ENCODE measurements around the gene JAZF1. TPM values are rescaled to one million over a fixed set of nuclear protein-coding genes. Genes with fewer than 3 reads are reported as not detected.
A peak's percentile ranks its signal among the peaks of the same experiment; 100 is the strongest.
"Not testable (repeated sequence)": the region's sequence is repeated elsewhere in the genome, so short reads cannot be mapped to it uniquely, and the experiment has no call there.

JAZF1 gene
- total RNA-seq, 2 experiments from 2014 or later: 2.1 to 2.8 TPM

- ATAC-seq: no peak
- H3K27ac Mint-ChIP-seq: no peak overlapping the region
- no peaks in the 10 kb centered on the region for H3K9me3 Mint-ChIP-seq (ENCODE audit: low read depth)
- DNase-seq: no peak
- no peak overlapping the region for H3K4me3 Mint-ChIP-seq
- H3K27me3 Mint-ChIP-seq: no peaks in the 10 kb centered on the region
- CTCF ChIA-PET: interaction anchor here (1.8 kb wide), 2 partner anchors 14 to 85 kb away, joined by 4 to 10 read pairs; no protein-coding TSS in a partner anchor
- peaks cover 2% of the 10 kb centered on the region for H3K4me1 Mint-ChIP-seq
- no peaks in the 10 kb centered on the region for H3K36me3 Mint-ChIP-seq
Measured at GRCh38 chr7:27936047-27936767, 244.4 kb downstream of the JAZF1 start.

GRCh38 chr7:27933671-27934565 lies 246.7 kb downstream of the JAZF1 start:
- H3K27ac Mint-ChIP-seq: no peak overlapping the region
- CTCF ChIA-PET: interaction anchor here (1.6 to 2.3 kb wide), 3 partner anchors 15 to 738 kb away, joined by 5 to 11 read pairs (median 6); no protein-coding TSS in a partner anchor
- no peaks in the 10 kb centered on the region for H3K36me3 Mint-ChIP-seq
- no peak overlapping the region for H3K4me3 Mint-ChIP-seq
- H3K27me3 Mint-ChIP-seq: no peaks in the 10 kb centered on the region
- peaks cover 6% of the 10 kb centered on the region for H3K4me1 Mint-ChIP-seq
- H3K9me3 Mint-ChIP-seq (ENCODE audit: low read depth): no peaks in the 10 kb centered on the region
- DNase-seq (no peak), ATAC-seq (no peak)

GRCh38 chr7:27930910-27931476 lies 249.6 kb downstream of the JAZF1 start:
- DNase-seq (no peak), ATAC-seq (peak; percentile 42)
- Mint-ChIP-seq H3K36me3 (no peaks in the 10 kb centered on the region), H3K4me3 (no peak overlapping the region), H3K27me3 (no peaks in the 10 kb centered on the region), H3K4me1 (peaks cover 8% of the 10 kb centered on the region), H3K9me3 (ENCODE audit: low read depth) (no peaks in the 10 kb centered on the region), H3K27ac (no peak overlapping the region)
- CTCF ChIA-PET: interaction anchor here (1.1 kb wide), 1 partner anchor 41 kb away, joined by 3 read pairs; no protein-coding TSS in a partner anchor

GRCh38 chr7:27929127-27929526 lies 251.5 kb downstream of the JAZF1 start:
- CTCF ChIA-PET: interaction anchor here (1.2 to 2.4 kb wide), 2 partner anchors 20 to 165 kb away, joined by 3 to 6 read pairs; no protein-coding TSS in a partner anchor
- H3K4me1 Mint-ChIP-seq: peaks cover 13% of the 10 kb centered on the region
- H3K27ac Mint-ChIP-seq: no peak overlapping the region
- H3K9me3 Mint-ChIP-seq (ENCODE audit: low read depth): no peaks in the 10 kb centered on the region
- ATAC-seq (no peak), DNase-seq (no peak)
- no peaks in the 10 kb centered on the region for H3K36me3 Mint-ChIP-seq
- no peak overlapping the region for H3K4me3 Mint-ChIP-seq
- H3K27me3 Mint-ChIP-seq: no peaks in the 10 kb centered on the region

- Mint-ChIP-seq H3K27me3 (no peaks in the 10 kb centered on the region), H3K36me3 (no peaks in the 10 kb centered on the region), H3K27ac (no peak overlapping the region), H3K4me1 (peaks cover 15% of the 10 kb centered on the region), H3K4me3 (no peak overlapping the region), H3K9me3 (ENCODE audit: low read depth) (no peaks in the 10 kb centered on the region)
- ATAC-seq (no peak), DNase-seq (no peak)
- CTCF ChIA-PET: interaction anchor here (1.2 to 2.4 kb wide), 3 partner anchors 9 to 732 kb away, joined by 3 to 6 read pairs (median 4); no protein-coding TSS in a partner anchor
Measured at GRCh38 chr7:27928001-27928400, 252.6 kb downstream of the JAZF1 start.

GRCh38 chr7:27925573-27926201 lies 254.9 kb downstream of the JAZF1 start:
- H3K9me3 Mint-ChIP-seq (ENCODE audit: low read depth): no peaks in the 10 kb centered on the region
- no peaks in the 10 kb centered on the region for H3K36me3 Mint-ChIP-seq
- peaks cover 12% of the 10 kb centered on the region for H3K4me1 Mint-ChIP-seq
- no peak overlapping the region for H3K4me3 Mint-ChIP-seq
- DNase-seq (no peak), ATAC-seq (no peak)
- no peaks in the 10 kb centered on the region for H3K27me3 Mint-ChIP-seq
- no peak overlapping the region for H3K27ac Mint-ChIP-seq
- CTCF ChIA-PET: interaction anchor here (0.7 kb wide), 1 partner anchor 113 kb away, joined by 3 read pairs; no protein-coding TSS in a partner anchor

- H3K27me3 Mint-ChIP-seq: no peaks in the 10 kb centered on the region
- H3K4me1 Mint-ChIP-seq: peaks cover 12% of the 10 kb centered on the region
- no peaks in the 10 kb centered on the region for H3K9me3 Mint-ChIP-seq (ENCODE audit: low read depth)
- no peak for DNase-seq
- CTCF ChIA-PET: no interaction called here
- no peak for ATAC-seq
- no peaks in the 10 kb centered on the region for H3K36me3 Mint-ChIP-seq
- no peak overlapping the region for H3K4me3 Mint-ChIP-seq
- no peak overlapping the region for H3K27ac Mint-ChIP-seq
Measured at GRCh38 chr7:27923642-27923980, 257.0 kb downstream of the JAZF1 start.

GRCh38 chr7:27922907-27923641 lies 257.5 kb downstream of the JAZF1 start:
- Mint-ChIP-seq H3K36me3 (no peaks in the 10 kb centered on the region), H3K4me3 (no peak overlapping the region), H3K9me3 (ENCODE audit: low read depth) (no peaks in the 10 kb centered on the region), H3K27ac (no peak overlapping the region), H3K4me1 (peaks cover 12% of the 10 kb centered on the region), H3K27me3 (no peaks in the 10 kb centered on the region)
- ATAC-seq: no peak
- no peak for DNase-seq
- CTCF ChIA-PET: interaction anchor here (0.9 kb wide), 1 partner anchor 13 kb away, joined by 4 read pairs; no protein-coding TSS in a partner anchor

GRCh38 chr7:27922389-27922788 lies 258.2 kb downstream of the JAZF1 start:
- H3K9me3 Mint-ChIP-seq (ENCODE audit: low read depth); H3K36me3 Mint-ChIP-seq; ATAC-seq; DNase-seq; H3K27me3 Mint-ChIP-seq; H3K27ac Mint-ChIP-seq; H3K4me3 Mint-ChIP-seq: not testable (repeated sequence)
- peaks cover 15% of the 10 kb centered on the region for H3K4me1 Mint-ChIP-seq
- CTCF ChIA-PET: interaction anchor here (0.9 kb wide), 1 partner anchor 14 kb away, joined by 4 read pairs; no protein-coding TSS in a partner anchor

GRCh38 chr7:27921081-27921836 lies 259.3 kb downstream of the JAZF1 start:
- no peak for DNase-seq
- Mint-ChIP-seq H3K4me3 (no peak overlapping the region), H3K9me3 (ENCODE audit: low read depth) (no peaks in the 10 kb centered on the region), H3K27ac (no peak overlapping the region), H3K27me3 (no peaks in the 10 kb centered on the region), H3K36me3 (no peaks in the 10 kb centered on the region), H3K4me1 (peaks cover 15% of the 10 kb centered on the region)
- CTCF ChIA-PET: interaction anchor here (0.6 to 1.6 kb wide), 17 partner anchors 13 to 725 kb away, joined by 3 to 7 read pairs (median 4); partner anchors contain the start of gene HIBADH
- ATAC-seq: no peak

- no peak for ATAC-seq
- H3K4me1 Mint-ChIP-seq: peaks cover 8% of the 10 kb centered on the region
- no peak overlapping the region for H3K4me3 Mint-ChIP-seq
- no peaks in the 10 kb centered on the region for H3K27me3 Mint-ChIP-seq
- no peaks in the 10 kb centered on the region for H3K36me3 Mint-ChIP-seq
- H3K9me3 Mint-ChIP-seq (ENCODE audit: low read depth): no peaks in the 10 kb centered on the region
- H3K27ac Mint-ChIP-seq: no peak overlapping the region
- CTCF ChIA-PET: interaction anchor here (0.5 to 2.2 kb wide), 22 partner anchors 7 to 724 kb away, joined by 3 to 7 read pairs (median 4); partner anchors contain the start of gene HIBADH
- DNase-seq: no peak
Measured at GRCh38 chr7:27920281-27920946, 260.2 kb downstream of the JAZF1 start.

Measured in activated CD8-positive, alpha-beta memory T cell treated with anti-CD3 and anti-CD28 coated beads, Interleukin-2, amount 10 ng/mL, durations not matched to agents 7 days and 5 days (primary cell).